ENCODE data around the gene PCDHAC2.

The PCDHAC2 gene

GRCh38 chr5:140966293-140967225 lies at the start of gene PCDHAC2:
Gene PCDHAC2 (plus strand): TSS chr5:140966476. CDS start chr5:140966767, 291 bp downstream.
- DNase-seq (ENCODE audit: low read depth in 2 of 2) = no peak

GRCh38 chr5:140923601-140924000 lies 42.7 kb upstream of the PCDHAC2 start:
- DNase-seq (ENCODE audit: low read depth in 2 of 2) = no peak

GRCh38 chr5:140925806-140926442 lies 40.4 kb upstream of the PCDHAC2 start, which contains the start of gene PCDHAC1:
Gene PCDHAC1 (plus strand): TSS chr5:140926299. CDS start chr5:140926893, 594 bp downstream.
- DNase-seq (ENCODE audit: low read depth in 2 of 2) = no peak

GRCh38 chr5:140926443-140927227 lies 39.6 kb upstream of the PCDHAC2 start:
- peak; percentile 4 to 9 for DNase-seq (ENCODE audit: low read depth in 2 of 2)

GRCh38 chr5:140927228-140927573 lies 39.1 kb upstream of the PCDHAC2 start:
- no peak for DNase-seq (ENCODE audit: low read depth in 2 of 2)

GRCh38 chr5:140934964-140935606 lies 31.2 kb upstream of the PCDHAC2 start:
- DNase-seq (ENCODE audit: low read depth in 2 of 2) = no peak

GRCh38 chr5:140946578-140946977 lies 19.7 kb upstream of the PCDHAC2 start:
- DNase-seq (ENCODE audit: low read depth in 2 of 2) = no peak

- no peak for DNase-seq (ENCODE audit: low read depth in 2 of 2)
These were observed 14.6 kb upstream of the PCDHAC2 start for GRCh38 chr5:140951636-140952035.

GRCh38 chr5:140953234-140953633 lies 13.0 kb upstream of the PCDHAC2 start:
- no peak for DNase-seq (ENCODE audit: low read depth in 2 of 2)

- DNase-seq (ENCODE audit: low read depth in 2 of 2) = no peak
These were observed 4.1 kb upstream of the PCDHAC2 start for GRCh38 chr5:140962190-140962589.

GRCh38 chr5:140964356-140964755 lies 1.9 kb upstream of the PCDHAC2 start:
- DNase-seq (ENCODE audit: low read depth in 2 of 2) = no peak

GRCh38 chr5:140965905-140966292 lies 377 bp upstream of the PCDHAC2 start:
- DNase-seq (ENCODE audit: low read depth in 2 of 2) = no peak

GRCh38 chr5:140967226-140967893 lies 1.1 kb downstream of the PCDHAC2 start:
- DNase-seq (ENCODE audit: low read depth in 2 of 2) = no peak

GRCh38 chr5:140969880-140970279 lies 3.6 kb downstream of the PCDHAC2 start:
- DNase-seq (ENCODE audit: low read depth in 2 of 2) = no peak

- no peak for DNase-seq (ENCODE audit: low read depth in 2 of 2)
These were observed 7.3 kb downstream of the PCDHAC2 start for GRCh38 chr5:140973550-140973949.

- DNase-seq (ENCODE audit: low read depth in 2 of 2) = peak; percentile 22 to 29
These were observed 10.7 kb downstream of the PCDHAC2 start for GRCh38 chr5:140977003-140977402.

GRCh38 chr5:140978260-140978659 lies 12.0 kb downstream of the PCDHAC2 start:
- DNase-seq (ENCODE audit: low read depth in 2 of 2) = no peak

- DNase-seq (ENCODE audit: low read depth in 2 of 2) = no peak
These were observed 12.7 kb downstream of the PCDHAC2 start for GRCh38 chr5:140978983-140979382.

- DNase-seq (ENCODE audit: low read depth in 2 of 2) = no peak
These were observed 15.9 kb downstream of the PCDHAC2 start for GRCh38 chr5:140982083-140982716.

- no peak for DNase-seq (ENCODE audit: low read depth in 2 of 2)
These were observed 19.8 kb downstream of the PCDHAC2 start for GRCh38 chr5:140986117-140986521.

GRCh38 chr5:140988100-140988499 lies 21.8 kb downstream of the PCDHAC2 start:
- no peak for DNase-seq (ENCODE audit: low read depth in 2 of 2)

Data from fibroblast of skin of left quadriceps (primary cell).